Adipose tissue (tissue), 3 donors: ENCODE measurements around the gene DNAJC19. TPM values are rescaled to one million over a fixed set of nuclear protein-coding genes. Genes with fewer than 3 reads are reported as not detected.
"Not testable (repeated sequence)": the region's sequence is repeated elsewhere in the genome, so short reads cannot be mapped to it uniquely, and the experiment has no call there.

Experiments used
- H3K27ac ChIP-seq: one replicate; pipeline ENCODE4 v1.5.1; 2013; ENCODE audit warnings: low read depth, low read length
- WGBS, 3 donors: extraction: QIAGEN DNeasy Blood & Tissue Kit; methylation state at CpG; one replicate each; pipeline ENCODE4 v1.1.7; 2013; 5-methylcytosine and 5-hydroxymethylcytosine counted together
- polyA plus RNA-seq, 3 donors: library from polyadenylated mRNA; stranded (reverse); fragments of 200-250 nt; gene quantifications; one replicate each; pipeline ENCODE4 v1.2.3, GENCODE V29; 2013
- donor health status: healthy with polysubstance abuse.
- donor health status: Bipolar disorder and iron deficiency.
- donor health status: healthy.

Gene DNAJC19
- polyA plus RNA-seq = 10 to 100 TPM; 29.1 to 59.2 (median 33.8) TPM

- 0% methylated on average over 43 of the region's 43 CpGs for WGBS, 3 donors
- H3K27ac ChIP-seq = no peak within 1 kb of the TSS
Observed at GRCh38 chr3:180989291-180990163, at the start of gene DNAJC19. Gene DNAJC19 (minus strand): TSS chr3:180989736. CDS start chr3:180989602, 134 bp downstream.

GRCh38 chr3:181030948-181031347 lies 41.4 kb upstream of the DNAJC19 start:
- no peak overlapping the region for H3K27ac ChIP-seq

- no peak overlapping the region for H3K27ac ChIP-seq
Observed at GRCh38 chr3:181025204-181025603, 35.7 kb upstream of the DNAJC19 start.

GRCh38 chr3:181017690-181018089 lies 28.2 kb upstream of the DNAJC19 start:
- WGBS, 3 donors = 40 to 75% (median 47%) methylated on average over 2 of the region's 2 CpGs
- H3K27ac ChIP-seq = no peak overlapping the region

- WGBS, 3 donors = 58 to 74% (median 60%) methylated on average over 5 of the region's 5 CpGs
- H3K27ac ChIP-seq = no peak overlapping the region
Observed at GRCh38 chr3:181009225-181009624, 19.7 kb upstream of the DNAJC19 start.

- 65 to 76% (median 74%) methylated on average over 1 of the region's 1 CpG for WGBS, 3 donors
- no peak overlapping the region for H3K27ac ChIP-seq
Observed at GRCh38 chr3:181008796-181009195, 19.3 kb upstream of the DNAJC19 start.

GRCh38 chr3:181007262-181007661 lies 17.7 kb upstream of the DNAJC19 start:
- 89 to 95% (median 93%) methylated on average over 3 of the region's 3 CpGs for WGBS, 3 donors
- no peak overlapping the region for H3K27ac ChIP-seq

- H3K27ac ChIP-seq = no peak overlapping the region
- 80 to 85% (median 83%) methylated on average over 7 of the region's 7 CpGs for WGBS, 3 donors
Observed at GRCh38 chr3:181006541-181006940, 17.0 kb upstream of the DNAJC19 start.

GRCh38 chr3:181003469-181003868 lies 13.9 kb upstream of the DNAJC19 start:
- 49 to 67% (median 61%) methylated on average over 2 of the region's 2 CpGs for WGBS, 3 donors
- not testable (repeated sequence) for H3K27ac ChIP-seq

GRCh38 chr3:181002331-181002730 lies 12.8 kb upstream of the DNAJC19 start:
- WGBS, 3 donors = 86 to 93% (median 86%) methylated on average over 4 of the region's 4 CpGs
- H3K27ac ChIP-seq = not testable (repeated sequence)

- no peak overlapping the region for H3K27ac ChIP-seq
- 78 to 93% (median 86%) methylated on average over 2 of the region's 2 CpGs for WGBS, 3 donors
Observed at GRCh38 chr3:180996415-180996932, 6.9 kb upstream of the DNAJC19 start.

GRCh38 chr3:180990505-180990904 lies 969 bp upstream of the DNAJC19 start:
- H3K27ac ChIP-seq = no peak overlapping the region
- 12 to 27% (median 17%) methylated on average over 2 of the region's 2 CpGs for WGBS, 3 donors

GRCh38 chr3:180987344-180987743 lies 2.2 kb downstream of the DNAJC19 start:
- no peak overlapping the region for H3K27ac ChIP-seq
- WGBS, 3 donors = 91 to 98% (median 96%) methylated on average over 2 of the region's 2 CpGs

GRCh38 chr3:180986366-180986765 lies 3.2 kb downstream of the DNAJC19 start:
- not testable (repeated sequence) for H3K27ac ChIP-seq
- WGBS, 3 donors = 92 to 94% (median 93%) methylated on average over 10 of the region's 10 CpGs

- 48 to 71% (median 67%) methylated on average over 2 of the region's 2 CpGs for WGBS, 3 donors
- H3K27ac ChIP-seq = no peak overlapping the region
Observed at GRCh38 chr3:180983136-180983535, 6.4 kb downstream of the DNAJC19 start.

- WGBS, 3 donors = 67 to 95% (median 93%) methylated on average over 2 of the region's 2 CpGs
- no peak overlapping the region for H3K27ac ChIP-seq
Observed at GRCh38 chr3:180981912-180982311, 7.6 kb downstream of the DNAJC19 start.

GRCh38 chr3:180980611-180981010 lies 8.9 kb downstream of the DNAJC19 start:
- no peak overlapping the region for H3K27ac ChIP-seq

- no peak overlapping the region for H3K27ac ChIP-seq
Observed at GRCh38 chr3:180979961-180980360, 9.6 kb downstream of the DNAJC19 start.

GRCh38 chr3:180977498-180977897 lies 12.0 kb downstream of the DNAJC19 start:
- no peak overlapping the region for H3K27ac ChIP-seq

- WGBS, 3 donors = 92 to 95% (median 93%) methylated on average over 6 of the region's 6 CpGs
- no peak overlapping the region for H3K27ac ChIP-seq
Observed at GRCh38 chr3:180974286-180974685, 15.2 kb downstream of the DNAJC19 start.
